Motor neuron (in vitro differentiated cells): ENCODE results near the gene KRTAP5-5. TPM values are rescaled to one million over a fixed set of nuclear protein-coding genes. Genes with fewer than 3 reads are reported as not detected.

Experiments
- ATAC-seq, 8 experiments: fragments of 200-7000 bp; cut with Tn5 transposase; replicated peaks in 6 of 8; 2 replicates each; pipeline ENCODE4 v1.8.0; 2021; ENCODE audit warnings: mild to moderate bottlenecking in 8 of 8, moderate library complexity in 8 of 8
- H3K27ac ChIP-seq, 2 donors: fragments of 250-450 bp; sonication (Bioruptor Pico); 2 replicates each; pipeline ENCODE4 v1.9.0; 2021; ENCODE audit warnings: antibody characterized with exemption in 2 of 2, mild to moderate bottlenecking in 2 of 2, moderate library complexity in 1 of 2
- H3K4me1 ChIP-seq, 2 donors: fragments of 250-450 bp; sonication (Bioruptor Pico); replicated peaks in 1 of 2; 2 replicates each; pipeline ENCODE4 v1.6.1; 2021; ENCODE audit warnings: antibody characterized with exemption in 2 of 2, mild to moderate bottlenecking in 2 of 2, moderate library complexity in 1 of 2
- H3K4me3 ChIP-seq, 5 donors: fragments of 250-450 bp; sonication (Bioruptor Pico); 2 replicates each; pipeline ENCODE4 v1.9.0; 2021; ENCODE audit warnings: antibody characterized with exemption in 5 of 5, mild to moderate bottlenecking in 5 of 5, moderate library complexity in 4 of 5
- WGBS, 10 experiments: fragments of 450-650 bp; shearing (Covaris generic); methylation state at CpG; one replicate each; pipeline ENCODE4 v1.0.0; 2022; 5-methylcytosine and 5-hydroxymethylcytosine counted together
- in situ Hi-C, 9 experiments: fragments of 400-800 bp; cut with MboI; loops; one replicate each; pipeline ENCODE4 v1.15.0; 2021; ENCODE audit warnings: low sequenced_read_pairs in 9 of 9, low pct_unique_long_range_greater_than_20kb in 2 of 9; ENCODE audit not compliant: unreplicated experiment in 9 of 9
- total RNA-seq, 8 experiments: library from RNA; unstranded; fragments of 300-600 nt; gene quantifications; 2 replicates each; pipeline versions ENCODE4 v1.2.3 to v1.2.4, GENCODE V29; 2022

KRTAP5-5 gene
- total RNA-seq, 8 experiments from 2014 or later: not detected

DNA sequence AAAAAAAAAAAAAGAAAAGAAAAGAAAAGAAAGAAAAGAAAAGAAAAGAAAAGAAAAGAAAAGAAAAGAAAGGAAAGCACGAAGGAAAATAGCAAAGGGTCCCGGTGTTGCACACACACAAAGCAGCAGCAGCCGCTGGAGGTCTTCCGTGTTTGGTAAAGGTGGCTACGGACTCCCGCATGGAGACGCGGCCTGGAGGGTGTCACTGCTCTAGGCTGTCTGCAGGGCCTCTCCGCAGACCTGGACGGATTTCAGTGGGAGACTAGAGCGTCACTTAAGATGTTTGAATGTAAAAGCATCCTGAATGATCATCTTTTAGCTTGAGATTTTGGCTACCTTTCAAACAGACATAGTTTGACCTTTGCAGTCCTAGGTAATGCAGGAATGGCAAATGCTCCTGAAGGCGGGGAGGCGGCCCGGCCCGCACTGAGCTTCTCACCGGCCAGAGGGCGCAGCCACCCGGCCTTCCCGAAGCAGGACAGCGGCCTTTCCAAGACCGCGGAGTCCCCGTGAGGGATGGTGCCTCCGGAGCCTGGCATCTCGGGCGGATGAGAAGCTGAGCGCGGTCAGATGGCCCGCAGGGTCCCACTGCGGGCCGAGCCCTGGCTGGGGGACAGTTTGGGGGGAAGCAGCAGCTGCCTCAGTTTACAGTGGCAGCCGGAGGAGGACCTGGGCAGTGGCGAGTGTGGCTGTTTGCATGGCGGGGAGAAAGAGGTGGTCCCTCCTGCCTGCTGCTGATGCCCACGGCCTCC is 18.5 kb downstream of the KRTAP5-5 start:
- no peak for ATAC-seq
- H3K4me3 ChIP-seq: no peak overlapping the region
- peak overlapping the region; percentile 3 to 76 for H3K27ac ChIP-seq
- 67 to 96% (median 81%) methylated on average over 1 to 13 of the region's 35 CpGs; no CpG with 5 or more reads in 1 of the 10 experiments for WGBS, 10 experiments
- H3K4me1 ChIP-seq: peaks cover 15 to 19% of the 10 kb centered on the region in 2 donors
- in situ Hi-C loops: loop anchor here in 1 of 9 experiments (25.0 kb wide), 1 partner anchor 514 kb away; the partner anchor contains the start of genes INS and TH

- Histone ChIP-seq H3K4me1 (peaks cover 15 to 19% of the 10 kb centered on the region in 2 donors), H3K4me3 (no peak overlapping the region), H3K27ac (peak overlapping the region; percentile 3 to 76)
- ATAC-seq: peak in 5 of 8 experiments; percentile 30 to 76 (median 51)
- 20 to 95% (median 57%) methylated on average over 2 to 25 of the region's 28 CpGs; no CpG with 5 or more reads in 1 of the 10 experiments for WGBS, 10 experiments
- in situ Hi-C loops: loop anchor here in 1 of 9 experiments (25.0 kb wide), 1 partner anchor 513 kb away; the partner anchor contains the start of genes INS and TH
Observed at GRCh38 chr11:1648653-1649420, 19.3 kb downstream of the KRTAP5-5 start.

- Histone ChIP-seq H3K27ac (no peak overlapping the region), H3K4me1 (peaks cover 15 to 19% of the 10 kb centered on the region in 2 donors), H3K4me3 (no peak overlapping the region)
- in situ Hi-C loops: loop anchor here in 5 of 9 experiments (10.0 to 25.0 kb wide), 3 partner anchors 187 to 512 kb away; partner anchors contain the start of genes INS (in 3 of the 5), TH (in 3 of the 5), SYT8 (in 1 of the 5) and TNNI2 (in 1 of the 5)
- WGBS, 10 experiments: 31 to 100% (median 74%) methylated on average over 1 to 7 of the region's 15 CpGs; no CpG with 5 or more reads in 1 of the 10 experiments
- ATAC-seq: peak in 1 of 8 experiments; percentile 18
Observed at GRCh38 chr11:1650034-1650917, 20.7 kb downstream of the KRTAP5-5 start.

- Histone ChIP-seq H3K4me3 (no peak overlapping the region), H3K27ac (no peak overlapping the region), H3K4me1 (peaks cover 15 to 19% of the 10 kb centered on the region in 2 donors)
- ATAC-seq: no peak
- in situ Hi-C loops: loop anchor here in 5 of 9 experiments (10.0 to 25.0 kb wide), 3 partner anchors 186 to 511 kb away; partner anchors contain the start of genes INS (in 3 of the 5), TH (in 3 of the 5), SYT8 (in 1 of the 5) and TNNI2 (in 1 of the 5)
- WGBS, 10 experiments: 20 to 80% (median 62%) methylated on average over 1 to 5 of the region's 5 CpGs; no CpG with 5 or more reads in 6 of the 10 experiments
Observed at GRCh38 chr11:1650918-1651262, 21.3 kb downstream of the KRTAP5-5 start.

GRCh38 chr11:1651411-1651980 is 21.9 kb downstream of the KRTAP5-5 start:
- Histone ChIP-seq H3K4me3 (no peak overlapping the region), H3K4me1 (peaks cover 15 to 19% of the 10 kb centered on the region in 2 donors), H3K27ac (no peak overlapping the region)
- WGBS, 10 experiments: 0 to 100% (median 54%) methylated on average over 1 to 5 of the region's 7 CpGs; no CpG with 5 or more reads in 3 of the 10 experiments
- in situ Hi-C loops: loop anchor here in 5 of 9 experiments (10.0 to 25.0 kb wide), 3 partner anchors 186 to 511 kb away; partner anchors contain the start of genes INS (in 3 of the 5), TH (in 3 of the 5), SYT8 (in 1 of the 5) and TNNI2 (in 1 of the 5)
- no peak for ATAC-seq

- Histone ChIP-seq H3K4me1 (peaks cover 15 to 19% of the 10 kb centered on the region in 2 donors), H3K27ac (no peak overlapping the region), H3K4me3 (no peak overlapping the region)
- WGBS, 10 experiments: 0 to 100% (median 40%) methylated on average over 1 to 8 of the region's 19 CpGs; no CpG with 5 or more reads in 5 of the 10 experiments
- no peak for ATAC-seq
- in situ Hi-C loops: loop anchor here in 5 of 9 experiments (10.0 to 25.0 kb wide), 3 partner anchors 185 to 510 kb away; partner anchors contain the start of genes INS (in 3 of the 5), TH (in 3 of the 5), SYT8 (in 1 of the 5) and TNNI2 (in 1 of the 5)
Observed at GRCh38 chr11:1652026-1652425, 22.5 kb downstream of the KRTAP5-5 start.

GRCh38 chr11:1652442-1652770 is 22.8 kb downstream of the KRTAP5-5 start:
- no peak overlapping the region for H3K27ac ChIP-seq
- ATAC-seq: peak in 1 of 8 experiments; percentile 2
- 2 to 48% (median 24%) methylated on average over 3 to 11 of the region's 20 CpGs; no CpG with 5 or more reads in 2 of the 10 experiments for WGBS, 10 experiments
- H3K4me3 ChIP-seq: no peak overlapping the region
- in situ Hi-C loops: loop anchor here in 5 of 9 experiments (10.0 to 25.0 kb wide), 3 partner anchors 185 to 510 kb away; partner anchors contain the start of genes INS (in 3 of the 5), TH (in 3 of the 5), SYT8 (in 1 of the 5) and TNNI2 (in 1 of the 5)
- peaks cover 15 to 19% of the 10 kb centered on the region in 2 donors for H3K4me1 ChIP-seq

DNA sequence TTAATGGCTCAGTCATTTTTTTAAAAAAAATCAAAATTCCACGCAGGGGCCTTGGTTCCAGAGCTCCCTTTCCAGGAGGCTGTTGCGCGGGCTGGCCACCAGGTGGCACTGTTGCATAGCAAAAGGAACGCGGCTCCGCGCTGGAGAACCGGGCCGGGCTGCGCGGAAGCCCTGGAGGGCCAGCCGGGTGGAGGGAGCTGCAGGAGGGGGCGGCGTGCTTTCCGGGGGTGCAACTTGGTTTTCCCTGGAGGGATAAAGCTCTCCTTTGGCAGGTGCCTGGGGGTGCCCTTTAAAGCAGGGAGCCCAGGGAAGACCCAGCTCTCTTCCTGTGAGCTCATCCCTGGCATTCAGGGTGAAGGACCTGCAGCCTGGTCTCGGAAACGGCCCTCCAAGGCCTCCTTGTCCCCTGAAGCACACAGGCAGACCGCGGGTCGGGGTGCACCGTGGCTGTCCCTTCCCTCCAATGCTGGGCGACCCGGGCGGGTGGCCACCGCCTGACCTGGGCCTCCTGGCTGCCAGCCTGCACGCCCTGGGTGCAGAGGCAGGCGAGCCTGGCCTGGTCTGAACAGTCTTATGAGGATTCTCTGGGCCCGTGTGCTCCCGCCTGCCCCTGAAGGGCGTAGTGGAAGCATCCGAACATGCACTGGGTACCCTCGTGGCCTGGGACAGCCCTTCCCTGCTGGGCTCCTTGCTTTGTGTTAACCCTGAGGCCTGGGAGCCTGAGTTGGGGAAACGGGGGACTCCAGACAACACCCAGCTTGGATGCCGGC is 23.4 kb downstream of the KRTAP5-5 start:
- in situ Hi-C loops: loop anchor here in 5 of 9 experiments (10.0 to 25.0 kb wide), 3 partner anchors 184 to 509 kb away; partner anchors contain the start of genes INS (in 3 of the 5), TH (in 3 of the 5), SYT8 (in 1 of the 5) and TNNI2 (in 1 of the 5)
- Histone ChIP-seq H3K27ac (no peak overlapping the region), H3K4me3 (no peak overlapping the region), H3K4me1 (peaks cover 13 to 18% of the 10 kb centered on the region in 2 donors)
- peak; percentile 74 to 98 (median 84) for ATAC-seq
- WGBS, 10 experiments: 0 to 100% (median 47%) methylated on average over 1 to 12 of the region's 34 CpGs; no CpG with 5 or more reads in 5 of the 10 experiments

DNA sequence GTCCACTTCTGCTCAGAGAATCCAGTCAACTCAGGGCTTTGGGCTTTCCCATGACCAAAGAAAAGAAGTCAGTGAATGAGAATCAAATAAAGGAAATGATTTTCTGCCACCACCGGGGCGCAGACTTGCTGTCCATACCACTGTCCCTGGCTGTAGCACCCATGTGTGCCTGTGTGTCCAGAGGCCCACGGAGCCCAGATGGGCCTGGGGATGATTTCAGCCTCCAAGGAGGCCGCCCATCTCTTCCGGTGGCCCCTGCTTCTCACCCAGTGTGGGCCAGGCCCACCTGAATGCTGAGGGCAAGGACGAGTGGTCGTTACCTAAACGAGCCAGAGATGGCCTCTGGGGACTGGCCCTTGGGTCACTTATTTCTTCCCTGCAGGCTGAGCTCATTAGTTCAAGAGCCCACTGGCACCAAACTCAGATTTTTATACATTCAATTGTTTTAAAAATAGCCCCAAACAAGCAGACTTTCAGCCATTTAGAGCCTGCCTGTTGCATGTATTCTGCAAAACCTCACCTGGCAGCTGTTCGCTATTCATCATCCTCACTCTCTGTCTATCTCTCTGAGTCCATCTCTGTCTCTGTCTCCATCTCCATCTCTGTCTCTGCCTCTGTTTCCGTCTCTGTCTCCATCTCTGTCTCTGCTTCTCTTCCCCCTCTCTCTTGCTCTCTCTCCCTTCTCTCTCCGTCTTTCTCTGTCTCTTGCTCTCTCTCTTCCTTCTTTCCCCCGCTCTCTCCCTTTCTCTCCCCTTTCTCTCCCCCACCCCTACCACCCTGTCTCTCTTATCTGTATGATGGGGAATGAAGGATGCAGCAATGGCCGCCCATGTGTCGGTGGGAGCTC is 24.2 kb downstream of the KRTAP5-5 start:
- in situ Hi-C loops: loop anchor here in 5 of 9 experiments (10.0 to 25.0 kb wide), 3 partner anchors 184 to 509 kb away; partner anchors contain the start of genes INS (in 3 of the 5), TH (in 3 of the 5), SYT8 (in 1 of the 5) and TNNI2 (in 1 of the 5)
- ATAC-seq: peak in 1 of 8 experiments; percentile 6
- peaks cover 7 to 10% of the 10 kb centered on the region in 2 donors for H3K4me1 ChIP-seq
- H3K4me3 ChIP-seq: no peak overlapping the region
- H3K27ac ChIP-seq: no peak overlapping the region
- 61 to 100% (median 85%) methylated on average over 2 to 7 of the region's 14 CpGs; no CpG with 5 or more reads in 2 of the 10 experiments for WGBS, 10 experiments
